CD4-positive, alpha-beta T cell treated with Interleukin-10 for 1 hour (primary cell): ENCODE data around the gene ASPM.
"Not testable (repeated sequence)": the region's sequence is repeated elsewhere in the genome, so short reads cannot be mapped to it uniquely, and the experiment has no call there.

Source experiments
- DNase-seq: peaks from one replicate; pipeline ENCODE4 v3.0.0-alpha.2; 2020

Gene ASPM

GRCh38 chr1:197144570-197145325 lies 1.7 kb downstream of the ASPM start:
- DNase-seq, result peak; percentile 19

GRCh38 chr1:197143276-197143675 lies 3.2 kb downstream of the ASPM start:
- DNase-seq, result no peak

GRCh38 chr1:197141575-197141974 lies 4.9 kb downstream of the ASPM start:
- DNase-seq, result no peak

- DNase-seq, result no peak
These were observed 6.3 kb downstream of the ASPM start for GRCh38 chr1:197140121-197140520.

- DNase-seq, result no peak
These were observed 7.3 kb downstream of the ASPM start for GRCh38 chr1:197139169-197139568.

GRCh38 chr1:197137322-197137721 lies 9.1 kb downstream of the ASPM start:
- no peak for DNase-seq

GRCh38 chr1:197130677-197131304 lies 15.7 kb downstream of the ASPM start:
- DNase-seq, result no peak

GRCh38 chr1:197129698-197130097 lies 16.8 kb downstream of the ASPM start:
- no peak for DNase-seq

GRCh38 chr1:197127246-197127912 lies 19.1 kb downstream of the ASPM start:
- no peak for DNase-seq

- DNase-seq, result no peak
These were observed 19.8 kb downstream of the ASPM start for GRCh38 chr1:197126691-197127090.

- DNase-seq, result no peak
These were observed 22.1 kb downstream of the ASPM start for GRCh38 chr1:197124376-197124775.

GRCh38 chr1:197116156-197116555 lies 30.3 kb downstream of the ASPM start:
- DNase-seq, result no peak

GRCh38 chr1:197106869-197107268 lies 39.6 kb downstream of the ASPM start:
- DNase-seq, result no peak

GRCh38 chr1:197103300-197103699 lies 43.2 kb downstream of the ASPM start:
- no peak for DNase-seq

- no peak for DNase-seq
These were observed 44.5 kb downstream of the ASPM start for GRCh38 chr1:197101978-197102377.

- DNase-seq, result no peak
These were observed 45.8 kb downstream of the ASPM start for GRCh38 chr1:197100677-197101076.

GRCh38 chr1:197099444-197099843 lies 47.0 kb downstream of the ASPM start:
- DNase-seq, result no peak

GRCh38 chr1:197096971-197097370 lies 49.5 kb downstream of the ASPM start:
- DNase-seq, result not testable (repeated sequence)

GRCh38 chr1:197096137-197096536 lies 50.3 kb downstream of the ASPM start:
- DNase-seq, result no peak

GRCh38 chr1:197093226-197093885 lies 53.1 kb downstream of the ASPM start:
- DNase-seq, result no peak

GRCh38 chr1:197092491-197093023 lies 53.9 kb downstream of the ASPM start:
- no peak for DNase-seq

- no peak for DNase-seq
These were observed 63.0 kb downstream of the ASPM start for GRCh38 chr1:197083474-197083873.

- no peak for DNase-seq
These were observed 65.2 kb downstream of the ASPM start for GRCh38 chr1:197081117-197081753.
